ENCODE data around the gene OBP2B. TPM values are rescaled to one million over a fixed set of nuclear protein-coding genes. Genes with fewer than 3 reads are reported as not detected.
"Not testable (repeated sequence)": the region's sequence is repeated elsewhere in the genome, so short reads cannot be mapped to it uniquely, and the experiment has no call there.

OBP2B gene, protein sequence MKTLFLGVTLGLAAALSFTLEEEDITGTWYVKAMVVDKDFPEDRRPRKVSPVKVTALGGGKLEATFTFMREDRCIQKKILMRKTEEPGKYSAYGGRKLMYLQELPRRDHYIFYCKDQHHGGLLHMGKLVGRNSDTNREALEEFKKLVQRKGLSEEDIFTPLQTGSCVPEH
- not detected for total RNA-seq

DNA sequence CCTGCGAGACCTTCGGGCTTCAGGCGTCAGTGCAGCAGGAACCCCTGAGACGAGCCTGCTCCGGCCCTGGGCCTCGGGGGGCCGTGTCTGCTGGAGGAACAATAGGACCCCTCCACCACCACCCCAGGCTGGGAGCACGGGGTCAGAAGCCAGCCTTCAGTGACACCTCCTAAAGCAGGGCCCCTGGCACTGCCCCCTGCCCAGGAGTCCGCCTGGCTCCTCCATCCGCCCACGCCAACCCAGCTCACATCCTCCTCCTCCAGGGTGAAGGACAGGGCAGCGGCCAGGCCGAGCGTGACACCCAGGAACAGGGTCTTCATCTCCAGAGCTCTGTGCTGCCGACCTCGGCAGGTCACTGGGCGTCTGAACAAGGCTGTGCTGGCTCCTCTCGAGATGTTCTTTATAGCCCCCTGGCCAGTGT, at the start of gene OBP2B:
TSS of gene OBP2B (minus strand) at position 371 of the 421 bp plus-strand sequence. CDS start at position 320, 51 bp downstream.
- H3K36me3 Mint-ChIP-seq (ENCODE audit: low read depth); H3K4me3 Mint-ChIP-seq; H3K9me3 Mint-ChIP-seq; intact Hi-C loops (cut with micrococcal nuclease); CTCF ChIA-PET; DNase-seq; H3K4me1 Mint-ChIP-seq (ENCODE audit: low read depth); H3K27ac Mint-ChIP-seq: not testable (repeated sequence)
- peaks cover 18% of the 10 kb centered on the region for H3K27me3 Mint-ChIP-seq (ENCODE audit: low read depth)

DNA sequence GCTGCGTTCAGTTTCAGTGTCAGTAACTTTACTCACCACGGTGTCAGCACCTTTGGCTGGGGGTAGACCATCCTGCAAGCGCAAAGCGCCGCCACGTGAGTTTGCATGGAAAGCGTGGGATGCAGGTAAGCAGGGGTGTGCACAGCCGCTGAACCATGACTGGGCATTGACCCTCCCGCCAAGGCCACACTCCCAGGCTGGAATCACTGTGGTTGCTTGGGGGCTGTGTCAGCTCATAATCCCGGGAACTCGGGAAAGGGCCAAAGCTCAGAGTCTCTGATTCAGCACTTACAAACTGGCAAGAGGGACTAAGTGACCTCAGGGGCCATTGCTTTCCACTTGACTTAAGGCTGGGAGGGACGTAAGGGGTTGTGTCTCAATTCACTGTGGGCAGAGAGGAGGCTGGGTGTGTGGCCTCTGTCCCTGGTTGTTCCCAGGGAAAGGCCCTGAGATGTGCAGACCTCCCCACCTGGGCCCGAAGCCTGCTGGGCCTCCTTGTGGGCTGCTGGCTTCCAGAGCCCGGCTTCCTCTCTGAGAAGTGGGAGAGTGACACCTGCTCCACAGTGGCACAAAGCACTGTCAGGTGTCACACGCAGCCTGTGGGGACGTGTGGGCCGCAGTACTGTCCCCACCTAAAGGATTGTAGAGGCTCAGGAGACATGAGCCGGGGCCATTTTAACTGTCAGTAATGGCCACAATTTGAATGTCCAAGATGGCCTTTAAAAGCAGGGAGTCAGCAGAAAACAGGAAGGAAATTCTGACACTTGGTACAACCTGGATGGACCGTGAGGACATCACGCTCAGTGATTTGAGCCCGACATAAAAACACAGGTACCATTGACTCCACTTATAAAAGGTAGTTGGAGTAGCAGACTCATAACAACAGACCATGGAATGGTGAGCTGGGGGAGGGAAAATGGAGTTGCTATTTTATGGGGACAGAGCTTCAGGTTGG, 49.3 kb upstream of the OBP2B start:
- H3K4me1 Mint-ChIP-seq (ENCODE audit: low read depth) = no peaks in the 10 kb centered on the region
- peaks cover 3% of the 10 kb centered on the region for H3K27me3 Mint-ChIP-seq (ENCODE audit: low read depth)
- no peak overlapping the region for H3K4me3 Mint-ChIP-seq
- no peak for DNase-seq
- H3K36me3 Mint-ChIP-seq (ENCODE audit: low read depth) = no peaks in the 10 kb centered on the region
- intact Hi-C loops (cut with micrococcal nuclease) = no loop called here
- no peak overlapping the region for H3K27ac Mint-ChIP-seq
- CTCF ChIA-PET = no interaction called here
- H3K9me3 Mint-ChIP-seq = no peaks in the 10 kb centered on the region

DNA sequence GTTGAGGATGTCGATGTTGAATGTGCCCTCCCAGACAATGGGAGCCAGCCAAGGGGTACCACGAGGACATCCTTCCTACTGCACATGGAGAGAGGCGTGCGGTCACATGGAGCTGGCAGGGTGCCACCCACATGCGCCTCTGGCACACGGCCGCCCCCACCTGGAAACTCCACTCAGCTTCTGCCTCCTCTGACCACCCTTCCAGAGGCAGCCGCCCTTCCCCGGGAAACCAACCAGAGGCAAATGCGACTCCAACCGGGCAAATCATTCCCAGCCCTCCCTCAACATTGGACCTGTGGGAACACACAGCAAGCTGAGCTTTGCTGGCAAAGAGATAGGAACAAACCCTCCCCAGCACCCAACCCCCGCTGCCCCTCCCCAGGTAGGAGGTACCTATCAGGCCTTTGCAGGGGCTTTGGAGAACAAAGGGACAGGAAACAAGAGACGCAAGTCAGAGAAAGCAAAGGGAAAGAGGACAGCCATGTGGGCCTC, 48.5 kb upstream of the OBP2B start:
- Mint-ChIP-seq H3K4me3 (no peak overlapping the region), H3K4me1 (ENCODE audit: low read depth) (no peaks in the 10 kb centered on the region), H3K27me3 (ENCODE audit: low read depth) (peaks cover 3% of the 10 kb centered on the region), H3K9me3 (no peaks in the 10 kb centered on the region), H3K27ac (no peak overlapping the region), H3K36me3 (ENCODE audit: low read depth) (no peaks in the 10 kb centered on the region)
- intact Hi-C loops (cut with micrococcal nuclease) = no loop called here
- no peak for DNase-seq
- CTCF ChIA-PET = no interaction called here

DNA sequence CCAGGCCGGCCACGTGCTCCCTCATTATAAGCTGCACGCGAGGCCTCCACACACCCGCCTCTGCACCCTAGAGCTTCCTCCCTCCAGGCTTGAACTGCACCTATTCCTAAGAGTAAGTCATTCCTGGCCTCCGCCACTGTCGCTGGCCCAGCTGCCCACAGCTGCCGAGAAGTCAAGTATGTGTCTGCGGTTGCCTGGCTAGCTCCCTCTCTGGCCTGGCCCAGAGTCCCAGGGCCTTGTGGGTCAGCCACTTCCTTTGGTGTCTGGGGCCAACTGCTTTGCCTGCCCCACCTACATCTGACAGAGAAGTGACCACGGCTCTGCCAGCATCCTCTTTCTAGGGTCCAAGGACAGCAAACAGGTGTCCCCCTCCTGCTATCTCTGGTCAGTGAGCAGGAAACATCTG, 47.6 kb upstream of the OBP2B start:
- no peak overlapping the region for H3K27ac Mint-ChIP-seq

DNA sequence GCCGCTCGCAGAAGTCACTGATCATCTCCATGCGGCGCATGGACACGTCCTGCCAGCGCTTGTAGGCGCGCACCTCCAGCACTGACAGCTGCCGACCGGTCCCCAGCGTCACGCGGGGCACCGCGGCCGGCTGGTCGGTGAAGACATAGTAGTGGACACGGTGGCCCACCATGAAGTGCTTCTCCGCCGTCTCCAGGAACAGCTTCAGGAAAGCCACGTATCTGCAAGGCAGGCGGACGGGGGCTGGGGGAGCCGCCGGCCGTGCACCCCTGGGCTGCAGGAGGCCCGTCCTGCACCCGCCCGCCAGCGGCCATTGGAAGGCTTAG, 47.0 kb upstream of the OBP2B start:
- Mint-ChIP-seq H3K36me3 (ENCODE audit: low read depth) (no peaks in the 10 kb centered on the region), H3K27me3 (ENCODE audit: low read depth) (peaks cover 3% of the 10 kb centered on the region), H3K27ac (no peak overlapping the region), H3K9me3 (no peaks in the 10 kb centered on the region), H3K4me1 (ENCODE audit: low read depth) (no peaks in the 10 kb centered on the region), H3K4me3 (no peak overlapping the region)
- intact Hi-C loops (cut with micrococcal nuclease) = no loop called here
- CTCF ChIA-PET = no interaction called here
- DNase-seq = no peak

More for the DNA sequence above, 47.6 kb upstream of the OBP2B start:
- Mint-ChIP-seq H3K9me3 (no peaks in the 10 kb centered on the region), H3K27me3 (ENCODE audit: low read depth) (peaks cover 3% of the 10 kb centered on the region), H3K4me3 (no peak overlapping the region), H3K4me1 (ENCODE audit: low read depth) (no peaks in the 10 kb centered on the region), H3K36me3 (ENCODE audit: low read depth) (no peaks in the 10 kb centered on the region)
- CTCF ChIA-PET = interaction anchor here (0.6 kb wide), 1 partner anchor 28 kb away, joined by 3 read pairs; no protein-coding TSS in a partner anchor
- intact Hi-C loops (cut with micrococcal nuclease) = no loop called here
- DNase-seq = no peak

DNA sequence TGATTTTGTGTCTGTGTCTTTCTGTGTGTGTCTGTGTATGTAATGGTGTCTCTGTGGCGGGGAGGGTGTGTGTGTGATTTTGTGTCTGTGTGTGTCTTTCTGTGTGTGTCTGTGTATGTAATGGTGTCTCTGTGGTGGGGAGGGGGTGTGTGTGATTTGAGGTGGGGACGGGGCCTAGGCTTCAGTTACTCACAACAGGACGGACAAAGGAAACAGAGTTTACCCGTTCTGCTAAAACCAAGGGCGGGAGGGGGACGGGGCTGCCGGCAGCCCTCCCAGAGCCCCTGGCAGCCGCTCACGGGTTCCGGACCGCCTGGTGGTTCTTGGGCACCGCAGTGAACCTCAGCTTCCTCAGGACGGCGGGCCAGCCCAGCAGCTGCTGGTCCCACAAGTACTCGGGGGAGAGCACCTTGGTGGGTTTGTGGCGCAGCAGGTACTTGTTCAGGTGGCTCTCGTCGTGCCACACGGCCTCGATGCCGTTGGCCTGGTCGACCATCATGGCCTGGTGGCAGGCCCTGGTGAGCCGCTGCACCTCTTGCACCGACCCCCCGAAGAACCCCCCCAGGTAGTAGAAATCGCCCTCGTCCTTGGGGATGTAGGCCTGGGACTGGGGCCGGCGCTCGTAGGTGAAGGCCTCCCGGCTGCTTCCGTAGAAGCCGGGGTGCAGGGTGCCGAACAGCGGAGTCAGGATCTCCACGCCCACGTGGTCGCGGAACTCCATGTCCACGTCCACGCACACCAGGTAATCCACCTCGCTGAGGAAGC, 46.5 kb upstream of the OBP2B start:
- Mint-ChIP-seq H3K4me3 (no peak overlapping the region), H3K36me3 (ENCODE audit: low read depth) (no peaks in the 10 kb centered on the region), H3K27ac (no peak overlapping the region), H3K27me3 (ENCODE audit: low read depth) (peaks cover 2% of the 10 kb centered on the region), H3K9me3 (no peaks in the 10 kb centered on the region), H3K4me1 (ENCODE audit: low read depth) (no peaks in the 10 kb centered on the region)
- DNase-seq = no peak
- intact Hi-C loops (cut with micrococcal nuclease) = no loop called here
- CTCF ChIA-PET = no interaction called here

DNA sequence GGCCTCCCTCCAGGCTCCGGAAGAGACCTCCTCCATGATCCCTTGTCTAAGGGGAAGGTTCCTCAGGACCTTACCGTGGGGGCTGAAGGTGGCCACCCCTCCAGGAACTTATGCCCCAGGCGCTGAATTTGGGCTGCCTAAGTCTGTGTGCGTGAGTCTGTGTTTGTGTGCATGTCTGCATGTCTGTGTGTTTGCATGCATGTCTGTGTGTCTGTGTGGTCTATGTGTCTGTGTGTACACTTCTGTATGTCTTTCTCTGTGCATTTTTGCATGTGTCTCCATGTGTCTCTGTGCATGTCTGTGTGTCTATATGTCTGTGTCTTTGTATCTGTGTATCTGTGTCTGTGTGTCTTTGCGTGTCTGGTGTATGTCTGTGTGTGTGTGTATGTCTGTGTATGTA, 45.4 kb upstream of the OBP2B start:
- DNase-seq = no peak
- no peaks in the 10 kb centered on the region for H3K9me3 Mint-ChIP-seq
- peaks cover 3% of the 10 kb centered on the region for H3K27me3 Mint-ChIP-seq (ENCODE audit: low read depth)
- H3K36me3 Mint-ChIP-seq (ENCODE audit: low read depth) = no peaks in the 10 kb centered on the region
- H3K4me3 Mint-ChIP-seq = no peak overlapping the region
- CTCF ChIA-PET = no interaction called here
- H3K27ac Mint-ChIP-seq = no peak overlapping the region
- no peaks in the 10 kb centered on the region for H3K4me1 Mint-ChIP-seq (ENCODE audit: low read depth)
- intact Hi-C loops (cut with micrococcal nuclease) = no loop called here

DNA sequence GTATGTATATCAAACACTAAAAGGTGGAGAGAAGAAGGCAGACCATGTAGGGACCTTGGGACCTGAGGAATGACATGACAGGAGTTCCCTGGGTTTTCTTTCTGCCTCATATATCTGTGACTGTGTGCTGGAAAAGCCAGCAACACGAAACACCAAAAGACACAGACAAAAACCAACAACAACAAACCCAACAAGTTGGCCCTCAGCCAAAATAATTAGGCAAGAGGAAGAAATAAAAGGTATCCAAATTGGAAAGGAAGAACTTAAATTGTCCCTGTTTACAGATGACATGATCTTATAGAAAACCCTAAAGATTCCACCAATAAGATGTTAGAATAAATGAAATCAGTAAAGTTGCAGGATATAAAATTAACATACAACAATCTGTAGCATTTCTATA, 44.2 kb upstream of the OBP2B start:
- Mint-ChIP-seq H3K27me3 (ENCODE audit: low read depth) (peaks cover 3% of the 10 kb centered on the region), H3K4me3 (no peak overlapping the region), H3K4me1 (ENCODE audit: low read depth) (no peaks in the 10 kb centered on the region), H3K27ac (no peak overlapping the region), H3K9me3 (no peaks in the 10 kb centered on the region), H3K36me3 (ENCODE audit: low read depth) (no peaks in the 10 kb centered on the region)
- CTCF ChIA-PET = interaction anchor here (2.2 kb wide), 1 partner anchor 14 kb away, joined by 7 read pairs; no protein-coding TSS in a partner anchor
- no peak for DNase-seq
- intact Hi-C loops (cut with micrococcal nuclease) = no loop called here

DNA sequence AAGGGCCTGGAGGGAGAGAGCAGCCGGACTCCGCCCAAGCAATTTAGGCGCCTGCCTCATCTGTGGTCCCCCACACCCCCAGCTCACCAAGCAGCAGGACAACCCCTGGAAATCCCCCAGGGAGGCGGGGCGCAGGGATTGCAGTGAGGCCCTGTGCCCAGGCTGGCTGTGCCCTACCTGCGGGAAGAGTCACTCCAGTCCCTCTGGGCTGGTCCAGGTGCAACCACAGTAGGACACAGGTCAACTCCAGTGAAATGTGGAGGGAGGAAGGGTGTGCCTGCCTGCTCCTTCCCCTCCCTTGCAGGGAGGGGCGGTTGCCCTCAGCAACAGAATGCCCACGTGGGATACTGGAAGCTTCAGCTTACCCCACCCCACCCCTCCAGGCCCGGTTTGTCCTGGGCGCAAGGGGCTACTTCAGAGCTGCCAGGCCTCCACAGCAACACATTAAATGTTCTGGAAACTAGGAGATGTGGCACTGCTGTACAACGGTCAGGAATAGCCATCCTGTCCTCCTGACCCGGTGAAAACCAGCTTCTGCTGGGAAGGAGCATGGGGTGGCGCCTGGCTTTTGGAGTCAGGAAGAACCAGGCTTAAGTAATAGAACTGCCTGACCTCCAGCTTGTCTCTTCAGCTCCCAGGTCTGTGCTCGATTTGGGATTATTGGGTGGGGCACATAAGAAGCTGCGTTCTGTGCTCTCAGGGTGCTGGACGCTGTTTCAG, 43.4 kb upstream of the OBP2B start:
- CTCF ChIA-PET = interaction anchor here (2.2 kb wide), 1 partner anchor 14 kb away, joined by 7 read pairs; no protein-coding TSS in a partner anchor
- DNase-seq = no peak
- intact Hi-C loops (cut with micrococcal nuclease) = no loop called here
- H3K9me3 Mint-ChIP-seq = no peaks in the 10 kb centered on the region
- no peaks in the 10 kb centered on the region for H3K4me1 Mint-ChIP-seq (ENCODE audit: low read depth)
- peaks cover 3% of the 10 kb centered on the region for H3K27me3 Mint-ChIP-seq (ENCODE audit: low read depth)
- no peaks in the 10 kb centered on the region for H3K36me3 Mint-ChIP-seq (ENCODE audit: low read depth)
- H3K27ac Mint-ChIP-seq = no peak overlapping the region
- H3K4me3 Mint-ChIP-seq = no peak overlapping the region

DNA sequence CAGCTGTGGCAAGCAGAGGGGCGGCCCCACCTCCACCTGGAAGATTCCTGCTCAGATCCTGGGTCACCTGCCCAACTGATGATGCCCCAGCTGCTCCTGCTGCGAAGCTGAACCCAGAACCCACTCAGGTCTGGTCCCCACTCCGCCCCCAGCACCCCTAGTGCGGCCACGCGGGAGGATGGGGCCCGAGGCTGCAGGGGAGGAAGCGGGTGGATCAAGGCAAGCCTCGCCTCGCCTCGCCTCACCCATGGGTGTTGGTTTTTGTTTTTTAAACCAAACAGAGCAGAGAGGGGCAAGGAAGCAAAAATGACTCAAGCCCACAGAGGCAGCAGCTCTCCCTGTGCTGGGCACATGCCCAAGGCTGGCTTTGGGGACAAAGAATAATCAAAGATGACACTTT, 42.7 kb upstream of the OBP2B start:
- Mint-ChIP-seq H3K27me3 (ENCODE audit: low read depth) (peaks cover 3% of the 10 kb centered on the region), H3K36me3 (ENCODE audit: low read depth) (no peaks in the 10 kb centered on the region), H3K4me1 (ENCODE audit: low read depth) (no peaks in the 10 kb centered on the region), H3K9me3 (no peaks in the 10 kb centered on the region), H3K4me3 (no peak overlapping the region), H3K27ac (no peak overlapping the region)
- no peak for DNase-seq
- CTCF ChIA-PET = interaction anchor here (2.2 kb wide), 1 partner anchor 13 kb away, joined by 7 read pairs; no protein-coding TSS in a partner anchor
- intact Hi-C loops (cut with micrococcal nuclease) = no loop called here

DNA sequence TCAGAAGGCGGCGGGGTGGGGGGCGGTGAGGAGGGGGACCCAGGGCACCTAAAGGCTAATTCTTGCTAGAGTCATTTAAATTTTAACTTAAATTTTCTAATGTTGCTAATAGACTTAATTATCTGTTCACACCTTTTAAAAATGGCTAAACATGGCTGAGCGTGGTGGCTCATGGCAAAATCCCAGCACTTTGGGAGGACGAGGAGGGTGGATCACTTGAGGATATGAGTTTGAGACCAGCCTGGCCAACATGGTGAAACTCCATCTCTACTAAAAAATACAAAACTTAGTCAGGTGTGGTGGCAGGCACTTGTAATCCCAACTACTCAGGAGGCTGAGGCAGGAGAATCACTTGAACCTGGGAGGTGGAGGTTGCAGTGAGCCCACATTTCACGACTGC, 42.2 kb upstream of the OBP2B start:
- CTCF ChIA-PET = interaction anchor here (2.2 kb wide), 1 partner anchor 12 kb away, joined by 7 read pairs; no protein-coding TSS in a partner anchor
- H3K4me1 Mint-ChIP-seq (ENCODE audit: low read depth); H3K4me3 Mint-ChIP-seq; H3K36me3 Mint-ChIP-seq (ENCODE audit: low read depth); H3K9me3 Mint-ChIP-seq; H3K27ac Mint-ChIP-seq; DNase-seq; intact Hi-C loops (cut with micrococcal nuclease); H3K27me3 Mint-ChIP-seq (ENCODE audit: low read depth): not testable (repeated sequence)

DNA sequence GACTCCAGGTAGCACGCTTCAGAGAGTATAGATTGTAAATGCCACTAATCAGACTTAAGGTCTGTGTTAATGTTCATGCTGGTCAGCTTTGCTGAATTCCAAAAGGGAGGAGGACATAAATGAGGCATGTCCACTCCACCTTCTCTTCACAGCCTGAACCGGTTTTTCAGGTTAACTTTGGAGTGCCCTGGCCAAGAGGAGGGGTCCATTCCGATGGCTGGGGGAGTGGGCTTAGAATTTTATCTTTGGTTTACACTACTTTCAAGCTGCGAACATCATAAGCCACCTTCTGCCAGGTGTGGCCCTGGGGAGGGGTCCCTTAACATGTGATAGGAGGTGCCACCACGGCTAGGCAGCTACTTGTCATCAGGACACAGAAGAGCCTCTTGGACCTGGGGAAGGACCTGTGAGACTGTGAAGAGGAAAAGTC, 41.7 kb upstream of the OBP2B start:
- no peak for DNase-seq
- no peak overlapping the region for H3K4me3 Mint-ChIP-seq
- intact Hi-C loops (cut with micrococcal nuclease) = no loop called here
- H3K36me3 Mint-ChIP-seq (ENCODE audit: low read depth) = no peaks in the 10 kb centered on the region
- no peaks in the 10 kb centered on the region for H3K9me3 Mint-ChIP-seq
- CTCF ChIA-PET = interaction anchor here (1.0 kb wide), 1 partner anchor 12 kb away, joined by 3 read pairs; no protein-coding TSS in a partner anchor
- H3K27ac Mint-ChIP-seq = no peak overlapping the region
- H3K27me3 Mint-ChIP-seq (ENCODE audit: low read depth) = peaks cover 5% of the 10 kb centered on the region
- H3K4me1 Mint-ChIP-seq (ENCODE audit: low read depth) = no peaks in the 10 kb centered on the region
